ES-I3 (cell line): ENCODE data around the gene COMMD1.
"Not testable (repeated sequence)": the region's sequence is repeated elsewhere in the genome, so short reads cannot be mapped to it uniquely, and the experiment has no call there.

Source experiments
- H3K36me3 ChIP-seq: 2 replicates; pipeline ENCODE4 v1.6.1; 2013; ENCODE audit warnings: mild to moderate bottlenecking, low read length, control low read depth, moderate library complexity; ENCODE audit not compliant: insufficient read depth
- H3K4me1 ChIP-seq: 2 replicates; pipeline ENCODE4 v1.6.1; 2013; ENCODE audit warnings: mild to moderate bottlenecking, control low read depth, low read length; ENCODE audit not compliant: insufficient read depth
- H3K9ac ChIP-seq: 2 replicates; pipeline ENCODE4 v1.6.1; 2013; ENCODE audit warnings: low read depth, mild to moderate bottlenecking, low read length, moderate library complexity
- H3K9me3 ChIP-seq: 2 replicates; pipeline ENCODE4 v1.6.1; 2013; ENCODE audit warnings: mild to moderate bottlenecking, low read length, moderate library complexity; ENCODE audit not compliant: control insufficient read depth, insufficient read depth

The COMMD1 gene

GRCh38 chr2:62001431-62001830, 96.0 kb downstream of the COMMD1 start:
- no peaks in the 10 kb centered on the region for H3K9me3 ChIP-seq
- no peak overlapping the region for H3K9ac ChIP-seq
- no peaks in the 10 kb centered on the region for H3K36me3 ChIP-seq
- H3K4me1 ChIP-seq = no peaks in the 10 kb centered on the region

GRCh38 chr2:62004428-62004827, 99.0 kb downstream of the COMMD1 start:
- not testable (repeated sequence) for H3K36me3 ChIP-seq, H3K9me3 ChIP-seq, H3K4me1 ChIP-seq, H3K9ac ChIP-seq

- no peak overlapping the region for H3K9ac ChIP-seq
- H3K4me1 ChIP-seq = no peaks in the 10 kb centered on the region
- H3K36me3 ChIP-seq = no peaks in the 10 kb centered on the region
- no peaks in the 10 kb centered on the region for H3K9me3 ChIP-seq
Observed at GRCh38 chr2:62007555-62007954, 102.1 kb downstream of the COMMD1 start.

- H3K9me3 ChIP-seq = no peaks in the 10 kb centered on the region
- no peaks in the 10 kb centered on the region for H3K4me1 ChIP-seq
- H3K9ac ChIP-seq = no peak overlapping the region
- H3K36me3 ChIP-seq = no peaks in the 10 kb centered on the region
Observed at GRCh38 chr2:62010632-62011256, 105.3 kb downstream of the COMMD1 start.

- Histone ChIP-seq H3K36me3 (no peaks in the 10 kb centered on the region), H3K4me1 (no peaks in the 10 kb centered on the region), H3K9me3 (no peaks in the 10 kb centered on the region), H3K9ac (no peak overlapping the region)
Observed at GRCh38 chr2:62013641-62014040, 108.2 kb downstream of the COMMD1 start.

GRCh38 chr2:62014102-62014501, 108.6 kb downstream of the COMMD1 start:
- Histone ChIP-seq H3K36me3 (no peaks in the 10 kb centered on the region), H3K9me3 (no peaks in the 10 kb centered on the region), H3K9ac (no peak overlapping the region), H3K4me1 (no peaks in the 10 kb centered on the region)

- no peaks in the 10 kb centered on the region for H3K9me3 ChIP-seq
- H3K9ac ChIP-seq = no peak overlapping the region
- no peaks in the 10 kb centered on the region for H3K4me1 ChIP-seq
- no peaks in the 10 kb centered on the region for H3K36me3 ChIP-seq
Observed at GRCh38 chr2:62016957-62017356, 111.5 kb downstream of the COMMD1 start.

- Histone ChIP-seq H3K4me1 (peaks cover 3% of the 10 kb centered on the region; the same call in 1 of the 2 replicates), H3K9ac (no peak overlapping the region), H3K36me3 (no peaks in the 10 kb centered on the region), H3K9me3 (no peaks in the 10 kb centered on the region)
Observed at GRCh38 chr2:62029910-62030309, 124.4 kb downstream of the COMMD1 start.

- Histone ChIP-seq H3K4me1 (peaks cover 3% of the 10 kb centered on the region; the same call in 1 of the 2 replicates), H3K9ac (no peak overlapping the region), H3K9me3 (no peaks in the 10 kb centered on the region), H3K36me3 (no peaks in the 10 kb centered on the region)
Observed at GRCh38 chr2:62030902-62031301, 125.4 kb downstream of the COMMD1 start.

GRCh38 chr2:62032096-62032495, 126.6 kb downstream of the COMMD1 start:
- no peak overlapping the region for H3K9ac ChIP-seq
- peaks cover 8% of the 10 kb centered on the region; the same call in 1 of the 2 replicates for H3K4me1 ChIP-seq
- no peaks in the 10 kb centered on the region for H3K9me3 ChIP-seq
- no peaks in the 10 kb centered on the region for H3K36me3 ChIP-seq

- Histone ChIP-seq H3K9ac (no peak overlapping the region), H3K36me3 (no peaks in the 10 kb centered on the region), H3K4me1 (peaks cover 8% of the 10 kb centered on the region; the same call in 1 of the 2 replicates), H3K9me3 (no peaks in the 10 kb centered on the region)
Observed at GRCh38 chr2:62034715-62035114, 129.2 kb downstream of the COMMD1 start.

- no peak overlapping the region for H3K9ac ChIP-seq
- H3K9me3 ChIP-seq = no peaks in the 10 kb centered on the region; the same call in 1 of the 2 replicates
- H3K36me3 ChIP-seq = no peaks in the 10 kb centered on the region; the same call in 1 of the 2 replicates
- peaks cover 7% of the 10 kb centered on the region; the same call in 1 of the 2 replicates for H3K4me1 ChIP-seq
Observed at GRCh38 chr2:62036229-62036628, 130.8 kb downstream of the COMMD1 start.

- no peaks in the 10 kb centered on the region; the same call in 1 of the 2 replicates for H3K9me3 ChIP-seq
- no peak overlapping the region for H3K9ac ChIP-seq
- H3K4me1 ChIP-seq = peaks cover 5% of the 10 kb centered on the region; the same call in 1 of the 2 replicates
- H3K36me3 ChIP-seq = no peaks in the 10 kb centered on the region; the same call in 1 of the 2 replicates
Observed at GRCh38 chr2:62036761-62037250, 131.3 kb downstream of the COMMD1 start.

GRCh38 chr2:62038975-62039771, 133.7 kb downstream of the COMMD1 start:
- H3K36me3 ChIP-seq = no peaks in the 10 kb centered on the region; the same call in 1 of the 2 replicates
- peaks cover 5% of the 10 kb centered on the region; the same call in 1 of the 2 replicates for H3K4me1 ChIP-seq
- no peak overlapping the region for H3K9ac ChIP-seq
- no peaks in the 10 kb centered on the region; the same call in 1 of the 2 replicates for H3K9me3 ChIP-seq
